Measurements from ENCODE around the gene MYOF.

Gene MYOF

DNA sequence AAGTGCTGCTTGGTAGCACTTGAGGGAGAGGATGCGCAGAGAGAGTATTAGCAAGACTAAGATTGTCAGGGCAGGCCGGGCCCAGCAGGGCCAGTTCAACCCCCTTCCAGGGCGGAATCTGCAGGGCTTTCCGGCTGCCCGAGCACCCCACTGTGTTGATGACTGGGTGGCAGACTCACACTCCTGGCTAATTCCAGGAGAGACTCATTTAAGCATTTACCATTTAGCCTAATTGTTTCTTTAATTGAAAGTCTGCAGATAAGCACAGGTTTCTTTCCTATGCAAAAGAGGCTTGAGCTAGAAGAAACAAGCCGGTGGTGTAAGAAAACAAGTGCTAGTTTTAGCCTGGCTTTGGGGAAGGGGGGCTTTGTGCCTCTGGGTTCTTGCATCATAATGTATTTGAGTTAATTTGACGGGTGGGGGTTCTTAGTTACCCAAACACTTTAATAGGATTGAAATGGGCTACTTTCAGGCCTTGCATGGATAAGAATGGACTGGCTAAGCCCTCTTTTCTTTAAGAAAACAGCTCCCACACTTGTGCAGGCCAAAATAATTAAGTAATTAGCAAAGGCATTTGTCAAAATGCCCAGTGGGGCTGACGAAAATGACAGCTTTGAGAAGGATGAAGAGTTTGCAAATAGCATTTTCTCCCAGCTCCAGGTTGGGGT lies 201.3 kb downstream of the MYOF start:
- DNase-seq: no peak

DNA sequence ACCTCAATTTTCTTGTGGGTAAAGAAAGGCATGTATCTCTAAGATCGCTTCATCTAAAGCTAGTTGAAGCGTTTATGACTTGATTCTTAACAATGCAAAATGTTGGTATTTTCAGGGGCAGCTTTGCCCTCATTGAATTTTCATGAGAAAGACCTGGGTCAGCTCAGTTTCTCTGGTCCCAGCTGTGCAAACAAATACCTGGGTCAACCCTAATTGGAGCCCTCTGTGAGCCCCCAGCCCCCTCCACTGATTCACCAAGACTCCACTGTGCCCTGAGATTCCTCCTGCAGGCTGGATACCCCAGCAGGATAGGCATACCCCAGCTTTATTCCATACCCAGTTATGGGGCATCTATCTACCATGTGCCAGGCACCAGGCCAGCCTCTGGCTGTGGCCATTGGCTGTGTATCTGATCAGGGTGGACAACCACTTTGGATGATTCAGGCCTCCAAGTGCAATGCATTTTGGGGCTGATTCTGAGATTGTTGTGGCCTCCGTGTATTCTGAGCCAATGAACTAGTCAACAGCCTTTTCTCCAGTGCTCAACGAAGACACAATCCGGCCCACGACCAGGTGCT lies 201.9 kb downstream of the MYOF start:
- DNase-seq: no peak

DNA sequence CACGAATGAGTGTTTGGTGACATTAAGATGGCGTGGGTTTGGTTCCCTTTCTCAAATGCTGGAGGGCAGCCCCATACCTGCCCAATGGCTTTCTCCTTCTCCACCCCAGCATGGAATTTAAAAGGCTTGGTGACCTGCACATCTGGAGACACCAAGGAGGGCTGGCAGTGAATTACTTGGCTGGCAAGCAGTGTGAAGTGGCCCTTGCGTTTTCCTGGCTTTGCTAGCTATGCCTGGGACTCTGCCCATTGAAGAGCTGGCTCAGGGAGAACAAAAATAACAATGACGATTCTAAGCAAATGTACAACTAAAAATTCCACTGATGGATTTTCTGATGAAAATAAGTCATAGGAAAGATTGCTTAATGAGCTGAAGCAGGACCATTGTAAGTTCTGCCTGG lies 204.8 kb downstream of the MYOF start:
- DNase-seq: no peak

DNA sequence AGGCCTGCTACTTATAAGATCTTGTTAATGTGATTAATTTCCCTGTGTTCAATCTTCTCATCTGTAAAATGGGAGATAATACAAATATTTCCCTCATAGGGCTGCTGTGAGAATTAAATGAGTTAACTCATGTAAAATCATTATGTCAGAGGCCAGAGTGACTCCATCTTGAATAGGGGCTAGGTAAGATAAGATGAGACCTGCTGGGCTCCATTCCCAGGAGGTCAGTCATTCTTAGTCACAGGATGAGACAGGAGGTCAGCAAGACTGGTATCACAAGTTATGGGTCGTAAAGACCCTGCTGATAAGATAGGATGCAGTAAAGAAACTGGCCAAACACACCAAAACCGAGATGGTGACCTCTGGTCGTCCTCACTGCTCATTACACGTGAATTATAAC lies 207.7 kb downstream of the MYOF start:
- DNase-seq: no peak

DNA sequence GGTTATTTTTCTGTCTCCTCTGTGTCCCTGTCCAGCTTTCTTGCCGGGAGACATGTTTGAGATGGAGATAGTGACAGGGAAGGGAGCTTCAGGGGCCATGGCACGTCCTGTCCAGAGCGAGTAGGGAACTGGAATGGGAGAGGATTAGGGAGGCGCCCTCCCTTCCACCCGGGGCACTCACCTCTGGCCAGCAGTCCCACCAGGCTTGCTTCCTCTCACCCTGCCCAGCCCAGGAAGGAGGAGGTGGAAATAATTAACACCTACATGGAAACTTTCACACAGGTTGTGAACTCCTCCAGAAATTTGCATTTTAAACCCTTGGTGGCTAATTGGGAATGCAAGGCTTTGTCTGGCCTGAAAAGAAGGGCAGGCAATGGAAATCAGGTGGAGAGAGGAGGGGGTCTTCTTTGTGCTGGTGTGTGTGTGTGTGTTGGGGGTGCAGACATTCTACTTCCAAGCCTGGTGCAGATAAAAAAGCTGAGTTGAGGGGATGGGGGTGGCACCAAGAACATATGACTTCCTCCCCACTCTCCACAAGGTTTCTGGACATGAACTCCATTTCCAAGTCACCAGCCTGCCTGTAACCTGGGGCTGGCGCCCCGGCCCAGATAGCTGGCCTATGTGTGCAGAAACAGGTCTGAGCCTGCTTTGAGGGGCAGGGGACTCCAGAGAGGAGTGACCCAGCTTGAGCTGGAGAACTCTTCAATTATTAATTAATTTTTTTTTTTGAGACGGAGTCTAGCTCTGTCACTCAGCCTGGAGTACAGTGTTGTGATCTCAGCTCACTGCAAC lies 209.1 kb downstream of the MYOF start:
- no peak for DNase-seq

DNA sequence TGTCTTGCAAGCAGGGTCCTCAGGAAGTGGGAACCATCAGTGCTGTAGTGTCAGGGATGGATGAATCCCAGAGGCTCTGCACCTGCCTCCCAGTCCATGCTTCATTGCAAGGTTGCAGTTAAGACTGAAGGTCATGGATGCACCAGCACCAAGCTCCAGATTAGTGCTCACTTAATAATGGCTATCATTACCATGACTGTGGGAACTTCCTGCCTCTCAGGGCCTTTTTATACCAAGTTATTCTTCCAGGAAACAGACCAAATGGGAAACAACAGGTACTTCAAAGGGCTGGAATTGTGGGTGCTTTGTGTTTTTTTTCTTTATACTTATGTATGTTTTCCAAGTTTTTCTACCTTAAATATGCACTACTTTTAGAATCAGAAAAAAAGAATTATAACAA lies 210.8 kb downstream of the MYOF start:
- DNase-seq: no peak

DNA sequence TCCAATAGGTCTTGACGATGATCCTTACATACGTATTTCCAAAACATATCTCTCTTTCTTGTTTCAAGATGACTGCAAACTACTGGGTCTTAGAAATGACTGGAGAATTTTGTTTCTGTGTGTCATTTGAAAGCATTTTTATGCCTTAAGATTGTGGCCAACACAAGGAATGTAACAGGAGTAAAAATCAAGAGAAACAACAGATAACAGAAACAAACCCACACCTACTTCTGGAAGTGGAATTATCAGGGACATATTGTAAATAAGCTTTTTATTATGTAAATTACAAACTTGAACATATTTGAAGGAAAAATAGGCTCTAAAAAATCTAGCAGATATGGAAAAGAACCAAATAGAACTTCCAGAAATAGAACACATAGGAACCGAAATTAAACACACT lies 212.9 kb downstream of the MYOF start:
- DNase-seq: no peak

DNA sequence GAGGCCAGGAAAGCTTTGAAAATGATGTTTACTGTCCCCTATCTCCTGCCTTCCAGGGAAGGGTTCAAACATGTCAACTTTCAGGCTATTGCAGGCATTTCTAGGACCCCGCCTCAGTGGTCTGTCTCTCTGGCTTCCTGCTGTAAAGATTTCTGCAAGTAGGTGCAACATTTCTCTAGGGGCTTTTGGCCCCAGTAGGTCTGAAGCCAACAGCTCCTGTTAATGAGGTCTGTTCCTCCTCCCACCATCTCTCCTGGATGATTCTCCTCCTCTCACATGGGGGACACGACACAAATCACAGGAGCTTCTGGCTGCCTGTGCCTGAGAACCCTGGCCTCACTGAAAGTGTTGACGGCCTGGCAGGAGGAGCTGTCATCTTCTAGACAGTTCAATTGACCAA lies 214.1 kb downstream of the MYOF start:
- no peak for DNase-seq

DNA sequence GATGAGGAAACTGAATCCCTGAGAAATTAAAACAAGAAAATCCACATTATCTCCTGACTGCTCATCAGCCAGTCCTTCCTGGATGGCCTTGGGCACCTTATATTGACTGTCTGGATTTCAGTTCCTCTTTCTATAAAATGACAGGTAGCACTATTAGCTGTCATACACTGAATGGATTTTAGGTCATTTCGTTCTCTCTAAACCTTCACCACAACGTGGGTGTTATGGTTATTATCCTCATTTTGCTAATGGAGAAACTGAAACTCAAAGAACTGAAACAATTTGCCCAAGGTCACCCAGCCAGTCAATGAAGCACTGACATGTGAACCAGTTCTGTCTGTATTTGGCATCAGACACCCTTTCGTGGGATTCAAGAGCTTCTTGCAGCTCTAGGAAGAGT lies 214.6 kb downstream of the MYOF start:
- DNase-seq: no peak

DNA sequence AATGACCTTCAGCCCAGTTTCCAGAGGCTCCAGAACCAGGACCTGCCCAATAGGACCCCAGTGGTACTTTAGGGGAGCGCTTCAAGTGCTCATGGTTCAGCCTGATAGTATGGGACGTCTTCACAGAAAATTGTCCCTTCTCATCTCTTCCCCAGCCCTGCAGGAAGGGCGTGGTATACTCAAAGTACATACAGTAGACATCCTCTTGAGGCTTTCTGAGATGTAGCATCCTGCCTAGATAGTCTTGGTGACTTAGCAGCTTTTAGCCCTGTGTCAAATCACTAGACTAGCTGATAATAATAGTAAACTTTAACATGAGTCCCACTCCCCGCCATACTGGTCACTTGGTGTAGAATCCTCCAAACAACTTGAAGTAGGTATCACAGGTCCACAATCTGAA lies 215.3 kb downstream of the MYOF start:
- DNase-seq: no peak

DNA sequence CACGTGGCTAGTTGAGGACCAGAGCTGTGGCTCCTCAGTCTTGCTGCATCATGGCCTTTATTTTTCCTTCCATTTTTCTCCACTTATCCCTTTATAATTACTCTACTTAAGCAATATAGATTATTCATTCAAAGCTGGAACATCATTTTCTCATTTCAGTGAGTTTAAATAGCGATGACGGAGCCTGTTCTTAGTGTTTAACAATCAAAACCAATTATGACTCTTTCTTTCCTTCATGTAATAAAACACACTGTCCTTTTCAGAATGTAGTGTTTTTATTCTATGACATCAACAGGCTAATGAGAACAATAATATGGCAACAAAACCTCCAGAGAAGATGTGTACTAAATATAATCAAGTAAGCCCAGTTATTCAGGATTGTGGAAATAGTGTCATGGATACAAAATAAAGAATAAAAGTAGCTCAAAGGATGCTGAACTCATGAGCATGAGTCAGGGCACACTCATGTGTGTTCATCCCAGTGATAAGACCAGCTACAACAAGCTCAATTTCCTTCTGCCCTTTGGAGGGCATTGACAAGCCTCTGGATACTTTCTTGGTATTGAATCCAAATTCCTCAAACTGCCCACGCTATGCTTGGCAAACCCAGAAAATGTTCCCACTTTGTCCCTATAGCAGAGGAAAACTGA lies 220.0 kb downstream of the MYOF start:
- no peak for DNase-seq

DNA sequence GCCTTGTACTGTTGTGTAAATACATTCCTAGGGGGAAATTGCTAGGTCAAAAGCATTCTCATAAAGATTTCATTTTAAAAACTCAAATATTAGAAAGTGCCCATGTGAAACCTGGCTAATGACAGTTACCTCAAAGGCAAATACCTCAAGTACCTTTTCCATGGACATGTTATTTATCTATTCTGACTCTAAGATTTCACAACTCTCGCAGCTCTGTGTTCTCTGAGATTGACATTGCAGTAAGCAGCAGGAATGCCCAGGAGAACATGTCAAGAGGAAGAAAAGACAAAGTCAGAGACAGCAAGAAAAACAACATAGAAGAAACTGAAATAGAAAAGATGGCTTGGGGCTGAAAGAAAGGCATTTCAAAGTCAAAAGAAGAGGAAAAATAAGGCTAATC lies 221.0 kb downstream of the MYOF start:
- DNase-seq: no peak

DNA sequence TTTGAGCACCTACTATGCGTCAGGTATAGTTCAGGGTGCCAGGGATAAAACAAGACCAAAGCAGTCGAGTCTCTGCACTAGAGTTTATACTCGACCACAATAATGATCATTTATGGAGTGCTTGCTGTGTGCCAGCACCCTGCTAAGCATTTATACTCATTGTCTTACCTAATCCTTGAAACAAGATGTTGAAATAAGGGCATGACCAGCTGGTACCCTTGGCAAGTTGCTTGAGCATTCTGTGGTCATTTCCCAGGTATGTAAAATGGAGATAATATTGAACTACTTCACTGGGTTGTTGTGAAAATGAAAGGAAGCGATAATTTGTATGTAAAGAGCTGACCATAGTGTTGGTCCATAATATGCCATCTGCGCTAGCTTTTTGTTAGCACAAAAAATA lies 223.0 kb downstream of the MYOF start:
- no peak for DNase-seq

Data from NCI-H187 treated with DMSO at 0.1 percent for 48 hours (cell line).